Measurements from ENCODE around the gene COX7A2L. TPM values are rescaled to one million over a fixed set of nuclear protein-coding genes. Genes with fewer than 3 reads are reported as not detected.

The COX7A2L gene
- total and polyA plus RNA-seq, 10 of the 15 experiments (the other 5 are each of a cell fraction or from before 2014, with no cell fraction given): 134 to 532 (median 222) TPM

GRCh38 chr2:42334220-42334619 is 26.8 kb downstream of the COX7A2L start (continued):
- TF ChIP-seq CTCF (IDR thresholded peaks at IDR 0.05 in 2 of 3, conservative IDR thresholded peaks at IDR 0.05 in 1 of 3; ENCODE audit: control insufficient read depth in 2 of 3, extremely low read depth in 1 of 3, insufficient read depth in 1 of 3, low read depth in 3 of 3, low read length in 3 of 3) (no peak), FOXK2 (IDR thresholded peaks at IDR 0.05) (no peak), POU2F2 (IDR thresholded peaks at IDR 0.05; ENCODE audit: borderline replicate concordance, low read depth, low read length) (no peak), MLLT1 (IDR thresholded peaks at IDR 0.05) (no peak), ZBTB4 (CRISPR knock-in tag; IDR thresholded peaks at IDR 0.05) (no peak), MXI1 (IDR thresholded peaks at IDR 0.05; ENCODE audit: low read depth, low read length) (no peak)
- TF ChIP-seq, protein P1, sequence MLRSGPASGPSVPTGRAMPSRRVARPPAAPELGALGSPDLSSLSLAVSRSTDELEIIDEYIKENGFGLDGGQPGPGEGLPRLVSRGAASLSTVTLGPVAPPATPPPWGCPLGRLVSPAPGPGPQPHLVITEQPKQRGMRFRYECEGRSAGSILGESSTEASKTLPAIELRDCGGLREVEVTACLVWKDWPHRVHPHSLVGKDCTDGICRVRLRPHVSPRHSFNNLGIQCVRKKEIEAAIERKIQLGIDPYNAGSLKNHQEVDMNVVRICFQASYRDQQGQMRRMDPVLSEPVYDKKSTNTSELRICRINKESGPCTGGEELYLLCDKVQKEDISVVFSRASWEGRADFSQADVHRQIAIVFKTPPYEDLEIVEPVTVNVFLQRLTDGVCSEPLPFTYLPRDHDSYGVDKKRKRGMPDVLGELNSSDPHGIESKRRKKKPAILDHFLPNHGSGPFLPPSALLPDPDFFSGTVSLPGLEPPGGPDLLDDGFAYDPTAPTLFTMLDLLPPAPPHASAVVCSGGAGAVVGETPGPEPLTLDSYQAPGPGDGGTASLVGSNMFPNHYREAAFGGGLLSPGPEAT (IDR thresholded peaks at IDR 0.05; ENCODE audit: low read depth): no peak

All from GM12878 (cell line).